GM21786 (cell line): ENCODE measurements around the gene SHTN1.

Experiments used
- ATAC-seq: cut with Tn5 transposase; IDR thresholded peaks from one replicate; pipeline ENCODE4 v1.9.1; 2021; ENCODE audit not compliant: unreplicated experiment

SHTN1 gene

DNA sequence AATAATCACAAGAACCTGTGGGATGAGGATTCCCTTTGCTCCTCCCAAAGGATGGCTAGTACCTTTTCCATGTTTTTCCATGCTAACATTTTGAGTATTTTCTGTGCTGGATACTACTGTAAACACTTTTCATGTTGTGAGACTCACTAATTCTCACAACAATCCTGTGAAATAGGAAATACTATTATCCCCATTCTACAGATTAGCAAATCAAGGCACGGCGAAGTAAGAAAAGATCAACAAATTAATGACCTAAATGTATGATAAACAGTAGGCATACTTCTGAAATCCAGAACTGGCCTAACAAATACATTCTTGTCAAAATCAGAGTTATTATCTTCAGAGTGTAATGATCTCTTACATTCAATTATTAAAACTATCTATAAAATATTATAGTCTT, 86.4 kb downstream of the SHTN1 start:
- ATAC-seq: no peak

DNA sequence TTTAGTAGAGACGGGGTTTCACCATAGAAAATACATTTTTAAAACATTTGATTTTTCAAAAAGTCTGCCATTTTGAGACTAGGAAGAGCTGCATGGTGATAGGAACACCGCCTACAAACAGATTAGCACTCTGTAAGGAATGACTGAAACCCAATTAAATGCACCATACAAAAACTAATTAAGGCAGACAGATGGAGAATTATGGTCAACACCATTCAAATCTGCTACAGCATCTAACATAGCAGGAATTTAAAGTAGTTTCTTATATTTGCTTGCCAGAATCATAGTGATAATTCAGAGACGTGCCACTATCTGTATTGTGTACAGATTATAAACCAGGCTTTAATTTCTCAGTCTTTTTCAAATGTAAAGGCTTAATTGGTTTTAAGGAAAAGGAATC, 87.5 kb downstream of the SHTN1 start:
- no peak for ATAC-seq

DNA sequence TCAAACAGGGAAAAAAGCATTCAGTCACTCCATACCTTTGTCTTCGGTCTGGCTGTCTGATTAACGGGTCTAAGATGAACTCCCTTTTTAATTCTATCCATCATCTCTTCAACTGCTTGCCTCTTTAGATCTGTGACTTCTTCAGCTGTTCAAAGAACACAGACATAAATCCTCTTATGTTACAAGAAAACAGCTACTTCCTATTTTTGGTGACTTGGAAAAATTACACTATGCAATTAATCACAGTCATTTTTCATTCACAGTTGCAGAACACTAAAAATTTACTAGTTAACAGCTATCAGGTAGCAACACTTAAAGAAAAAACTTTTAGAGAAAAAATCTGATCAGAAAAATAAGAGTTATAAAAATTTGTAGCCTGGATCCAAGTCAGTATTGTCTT, 89.6 kb downstream of the SHTN1 start:
- ATAC-seq: no peak

DNA sequence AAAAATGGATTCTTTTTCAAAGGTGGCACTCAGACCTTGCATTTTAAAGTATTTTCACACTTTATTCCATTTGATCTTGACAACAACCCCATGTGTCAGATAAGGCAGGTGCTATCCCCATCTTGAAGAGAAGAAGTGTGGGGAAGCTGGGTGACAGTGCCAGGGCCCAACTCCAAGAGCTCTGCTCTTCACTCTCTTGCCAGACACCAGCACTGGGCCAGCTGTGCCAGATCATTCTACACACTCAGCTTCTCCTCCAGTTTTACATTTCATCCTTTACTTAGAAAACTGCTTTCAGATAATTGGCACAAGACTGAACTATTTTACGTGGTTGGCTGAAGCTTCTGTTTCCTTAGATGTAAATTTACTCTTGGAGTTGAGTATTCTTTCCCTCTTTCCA, 91.3 kb downstream of the SHTN1 start:
- ATAC-seq: no peak

DNA sequence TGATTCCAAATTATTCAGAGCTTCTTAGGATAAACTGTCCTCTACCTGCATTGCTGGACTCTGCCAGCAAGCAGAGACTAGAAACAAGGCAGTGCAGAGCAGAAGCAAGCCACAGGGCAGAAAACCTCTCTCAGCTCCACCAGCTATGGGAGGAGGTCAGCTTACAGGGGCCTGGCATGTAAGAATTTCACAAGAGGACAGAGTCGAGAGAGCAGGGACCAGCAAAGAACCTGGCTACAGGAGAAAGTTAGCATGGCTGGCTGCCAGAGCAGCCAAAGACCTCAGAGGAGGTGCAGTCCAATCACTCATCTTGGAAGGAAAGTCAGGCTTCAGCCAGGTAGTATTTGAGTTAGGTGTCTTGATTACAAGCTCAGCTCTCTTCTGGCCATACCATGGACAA, 92.8 kb downstream of the SHTN1 start:
- ATAC-seq: no peak

DNA sequence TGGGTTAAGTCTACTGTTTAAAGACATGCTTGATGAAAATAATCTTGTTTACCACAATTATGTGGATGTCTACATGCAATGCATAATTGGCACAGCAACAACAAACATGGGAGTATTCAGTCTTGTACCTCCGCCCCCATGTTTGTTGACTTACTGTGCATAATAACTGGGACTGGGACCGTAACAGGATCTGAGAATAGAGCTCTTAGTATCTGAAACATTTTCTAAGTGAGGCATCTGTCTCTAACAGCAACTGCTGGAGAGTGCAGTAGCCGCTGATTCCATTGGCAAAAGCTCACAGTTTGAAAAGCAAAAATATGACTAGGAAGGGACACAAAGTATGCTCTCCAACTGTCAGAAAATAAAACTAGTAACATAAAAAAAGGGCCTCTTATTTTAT, 94.1 kb downstream of the SHTN1 start:
- ATAC-seq: no peak

DNA sequence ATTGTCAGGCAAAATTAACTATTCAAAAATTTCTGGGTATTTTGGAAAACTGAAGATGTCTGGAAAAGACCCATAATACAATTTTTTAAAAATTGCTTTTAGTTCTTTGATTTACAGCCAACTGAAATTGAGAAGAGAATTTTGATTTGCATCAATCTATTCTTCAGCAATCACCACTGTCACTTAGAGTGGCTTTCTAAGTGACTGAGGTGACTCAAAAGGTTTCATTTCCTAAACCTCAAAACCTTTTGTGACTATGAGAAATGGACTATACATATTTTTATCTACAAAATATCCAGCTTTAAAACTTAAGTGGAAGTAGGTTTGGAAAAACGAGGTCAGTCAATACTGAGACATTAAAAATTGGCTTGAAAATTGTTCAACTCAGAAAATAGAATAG, 95.7 kb downstream of the SHTN1 start:
- no peak for ATAC-seq

DNA sequence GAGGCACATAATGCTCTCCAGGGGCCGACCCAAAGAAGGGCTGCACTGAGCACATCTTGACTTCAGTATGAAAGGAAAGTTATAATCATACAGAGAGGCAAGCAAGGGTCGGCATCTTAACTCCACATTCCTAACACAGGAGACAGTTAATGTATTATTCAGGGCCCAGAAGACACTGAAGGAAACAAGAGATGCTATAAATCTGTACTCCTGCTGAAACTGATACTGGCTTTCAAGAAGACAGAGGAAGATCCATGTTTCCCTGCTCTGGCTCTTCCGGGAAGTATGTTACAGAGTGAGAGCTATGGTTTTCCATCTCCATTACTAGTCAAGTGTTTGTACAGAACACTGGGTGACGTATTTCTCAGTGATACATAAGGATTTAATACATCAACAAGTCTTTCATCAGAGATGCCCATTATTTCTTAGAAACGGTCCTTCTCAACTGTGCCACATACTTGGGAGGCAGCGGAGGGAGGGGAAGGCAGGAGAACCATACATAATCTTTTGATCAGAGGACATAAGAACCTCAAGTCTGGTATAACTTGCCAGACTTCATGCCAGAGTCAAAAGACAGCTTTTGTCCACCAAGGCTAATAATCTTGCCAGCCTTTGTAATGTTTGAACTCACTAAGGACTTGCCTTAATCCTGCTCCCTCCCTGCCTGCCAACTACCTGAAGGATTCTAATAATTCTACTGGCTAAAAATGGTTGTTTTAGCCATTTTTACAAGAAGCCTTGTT, 97.6 kb downstream of the SHTN1 start:
- no peak for ATAC-seq

DNA sequence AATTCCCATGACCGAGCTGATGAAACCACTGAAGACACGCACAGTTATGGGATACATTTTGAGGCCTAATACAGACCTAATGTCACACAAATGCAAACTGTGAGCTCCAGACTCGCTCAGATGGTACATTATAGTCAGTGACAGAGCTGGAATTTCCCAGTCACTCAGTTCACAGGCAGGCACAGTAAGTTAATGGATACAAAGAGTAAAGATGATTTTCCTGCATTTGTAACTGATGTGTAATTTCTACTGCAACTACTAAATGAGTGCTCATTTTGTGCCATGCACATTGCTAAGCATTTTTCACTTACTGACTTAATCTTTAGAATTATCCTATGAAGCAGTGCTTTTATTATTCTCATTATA, 99.2 kb downstream of the SHTN1 start:
- ATAC-seq: no peak

DNA sequence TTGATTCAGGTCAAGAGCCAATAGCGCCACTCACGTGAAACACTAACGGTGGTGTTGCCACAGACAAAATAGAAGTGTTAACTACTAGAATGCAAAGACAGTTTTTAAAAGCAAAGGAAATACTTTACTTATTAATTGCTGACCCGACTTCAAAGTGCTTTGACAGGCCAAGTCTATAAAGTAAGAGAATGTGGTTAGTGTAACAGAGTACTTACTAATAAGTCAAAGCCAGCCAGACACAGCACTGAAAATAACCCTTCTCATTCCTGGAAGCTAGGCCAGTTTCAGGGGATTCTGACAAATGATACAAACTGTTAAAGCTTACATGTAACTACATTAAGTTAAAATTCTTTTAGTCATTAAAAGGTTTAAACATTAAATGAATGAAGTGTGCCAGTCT, 105.4 kb downstream of the SHTN1 start:
- peak; percentile 50 for ATAC-seq

DNA sequence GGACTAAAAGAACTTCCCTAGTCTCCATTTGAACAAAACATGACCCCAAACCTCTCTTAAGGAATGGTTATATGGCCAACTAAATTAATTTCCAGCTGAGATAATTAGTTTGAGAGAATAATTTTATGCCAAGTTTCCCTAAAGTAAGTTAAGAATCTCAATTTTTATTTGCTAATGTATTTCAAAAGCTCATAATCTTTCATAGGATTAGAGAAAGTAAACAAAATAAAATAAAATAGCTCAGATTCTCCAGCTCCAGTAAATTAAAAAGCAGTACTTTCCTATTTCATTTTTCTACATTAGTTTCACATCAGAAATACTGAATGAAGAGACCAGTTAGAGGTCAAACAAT, 111.3 kb downstream of the SHTN1 start:
- ATAC-seq: no peak

DNA sequence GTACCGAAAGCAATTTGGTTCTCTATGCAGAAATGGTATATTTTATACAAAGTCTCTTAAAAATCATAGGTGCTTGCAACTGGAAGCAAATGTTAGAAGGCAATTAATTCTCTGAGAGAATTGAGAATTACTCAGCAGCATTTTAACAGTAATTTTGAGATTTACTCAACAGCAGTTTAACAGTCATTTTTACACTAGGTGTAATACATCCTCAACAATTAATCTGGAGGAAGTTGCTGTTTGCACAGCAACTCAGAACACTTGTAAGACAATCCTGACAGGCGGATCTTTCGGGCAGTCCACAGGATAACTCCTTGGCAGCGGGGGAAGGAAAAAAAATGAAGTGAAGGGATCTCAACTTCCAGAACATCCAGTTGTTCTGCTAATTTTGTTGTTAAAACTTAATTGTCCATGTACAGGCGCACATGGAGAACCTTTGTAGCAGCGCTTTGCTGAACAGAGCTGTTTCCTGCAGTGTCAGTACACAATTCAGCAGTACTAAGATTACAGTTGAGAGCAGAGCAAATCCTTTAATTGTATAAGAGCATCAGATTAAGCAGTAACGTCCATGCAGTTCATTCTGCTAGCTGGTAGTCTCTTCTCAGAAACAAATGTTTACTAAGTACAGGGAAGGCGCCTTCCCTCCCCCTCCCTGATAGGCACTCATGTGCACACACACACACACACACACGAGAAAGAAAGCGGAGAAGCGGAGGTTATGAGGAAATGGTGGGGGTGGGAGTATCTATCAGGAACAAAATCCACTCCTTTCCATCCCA, 111.9 kb downstream of the SHTN1 start:
- no peak for ATAC-seq

DNA sequence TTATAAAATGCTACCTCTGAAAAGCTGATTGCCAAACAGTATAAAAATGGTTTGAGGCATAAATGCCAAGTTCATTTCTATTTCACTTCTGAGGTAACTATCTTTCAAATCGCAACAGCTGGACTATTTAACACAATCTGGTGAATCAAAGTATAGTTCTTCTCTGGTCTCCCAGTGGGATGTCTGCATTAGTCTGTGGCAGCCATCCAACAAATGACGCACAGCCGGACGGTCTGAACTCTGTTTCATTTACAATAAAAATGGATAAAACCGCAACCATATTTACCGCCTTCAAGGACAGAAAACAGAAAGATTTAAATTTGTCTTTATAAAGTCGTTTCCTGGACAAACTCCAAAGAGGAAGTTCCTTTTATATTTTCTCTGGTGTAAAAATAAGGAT, 113.8 kb downstream of the SHTN1 start:
- ATAC-seq: no peak

DNA sequence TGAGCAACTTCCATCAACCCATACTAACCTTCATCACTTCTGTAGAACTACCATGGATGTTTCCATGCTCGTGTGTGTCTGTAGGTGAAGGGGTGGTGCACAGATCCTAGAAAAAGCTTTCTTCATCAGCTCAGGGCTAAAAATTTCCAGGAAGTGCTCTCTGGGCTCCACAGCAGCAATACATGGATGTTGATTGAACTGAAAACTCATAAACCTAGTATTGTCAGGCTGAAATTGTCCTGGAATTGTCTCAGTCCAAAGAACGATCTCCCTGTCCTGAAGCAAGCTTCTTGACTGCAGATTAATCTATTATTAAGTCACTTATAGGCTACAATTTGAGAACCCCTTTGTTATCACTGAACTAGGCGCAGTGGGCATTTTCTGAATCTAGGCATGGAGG, 115.9 kb downstream of the SHTN1 start:
- no peak for ATAC-seq

DNA sequence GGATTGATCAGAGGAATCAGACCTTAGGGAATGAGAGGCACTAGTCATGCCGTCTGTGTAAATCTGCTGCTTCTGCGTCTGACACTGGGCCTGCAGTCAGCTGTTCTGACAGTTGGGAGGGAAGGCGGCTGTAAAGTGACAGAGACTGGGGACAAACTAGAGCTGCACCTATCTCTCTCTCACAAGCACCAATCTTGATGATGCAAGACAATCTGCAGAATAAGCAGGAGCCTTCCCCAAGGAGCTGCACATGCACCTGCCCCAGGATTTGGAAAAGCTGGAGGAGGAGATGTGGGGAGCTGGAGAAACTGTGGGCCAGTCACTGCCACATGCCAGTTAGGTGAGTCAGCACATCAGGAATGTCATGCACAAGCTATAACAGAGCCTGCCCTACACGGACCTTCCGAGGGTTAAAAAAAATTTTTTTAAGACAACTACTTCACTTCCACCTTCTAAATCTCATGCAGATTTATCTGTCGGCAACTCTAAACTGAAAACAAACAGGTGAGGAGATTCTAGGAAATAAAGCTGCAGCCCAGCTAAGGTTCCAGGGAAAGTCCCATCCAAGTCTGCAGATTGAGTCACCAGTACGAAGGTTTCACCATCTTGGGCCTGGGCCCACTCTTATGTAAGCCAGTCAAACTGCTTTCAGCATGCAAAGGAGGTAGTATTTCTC, 116.5 kb downstream of the SHTN1 start:
- ATAC-seq: no peak

DNA sequence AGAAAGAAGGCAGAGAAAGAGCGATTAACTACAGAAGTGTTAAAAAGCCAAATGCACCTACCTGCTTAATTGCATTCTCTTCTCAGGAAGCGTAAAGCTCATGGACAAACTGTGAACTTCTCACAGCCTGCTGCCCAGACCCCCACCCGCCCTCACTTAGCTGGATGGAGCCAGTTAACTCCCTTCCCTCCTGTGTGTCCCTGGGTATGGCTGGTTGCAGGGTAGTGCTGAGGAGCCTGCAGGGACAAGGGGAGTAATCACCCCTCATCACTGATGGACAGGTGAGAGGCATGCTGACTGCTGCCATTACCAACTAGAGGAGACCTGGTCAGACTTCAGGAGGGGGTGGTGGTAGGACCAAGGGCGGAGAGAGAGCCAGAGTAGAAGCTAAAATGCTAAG, 118.2 kb downstream of the SHTN1 start:
- ATAC-seq: no peak

DNA sequence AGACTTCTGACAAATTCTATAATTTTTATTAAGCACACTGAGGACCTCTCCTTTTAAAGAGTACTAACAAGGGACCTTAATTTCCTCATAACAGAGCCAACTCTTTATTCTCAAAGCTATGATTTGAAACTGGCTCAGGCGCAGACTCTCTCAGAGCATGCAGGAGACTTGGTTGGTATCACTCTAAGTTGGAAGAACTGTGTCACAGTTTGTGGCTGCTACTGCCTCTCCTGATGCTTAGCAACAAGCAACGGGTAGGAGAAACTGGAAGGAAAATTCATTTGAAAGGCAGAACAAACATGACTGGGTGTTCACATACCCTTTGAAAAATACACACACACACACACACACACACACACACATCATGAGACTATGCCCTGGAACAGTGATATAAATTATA, 122.3 kb downstream of the SHTN1 start:
- no peak for ATAC-seq

DNA sequence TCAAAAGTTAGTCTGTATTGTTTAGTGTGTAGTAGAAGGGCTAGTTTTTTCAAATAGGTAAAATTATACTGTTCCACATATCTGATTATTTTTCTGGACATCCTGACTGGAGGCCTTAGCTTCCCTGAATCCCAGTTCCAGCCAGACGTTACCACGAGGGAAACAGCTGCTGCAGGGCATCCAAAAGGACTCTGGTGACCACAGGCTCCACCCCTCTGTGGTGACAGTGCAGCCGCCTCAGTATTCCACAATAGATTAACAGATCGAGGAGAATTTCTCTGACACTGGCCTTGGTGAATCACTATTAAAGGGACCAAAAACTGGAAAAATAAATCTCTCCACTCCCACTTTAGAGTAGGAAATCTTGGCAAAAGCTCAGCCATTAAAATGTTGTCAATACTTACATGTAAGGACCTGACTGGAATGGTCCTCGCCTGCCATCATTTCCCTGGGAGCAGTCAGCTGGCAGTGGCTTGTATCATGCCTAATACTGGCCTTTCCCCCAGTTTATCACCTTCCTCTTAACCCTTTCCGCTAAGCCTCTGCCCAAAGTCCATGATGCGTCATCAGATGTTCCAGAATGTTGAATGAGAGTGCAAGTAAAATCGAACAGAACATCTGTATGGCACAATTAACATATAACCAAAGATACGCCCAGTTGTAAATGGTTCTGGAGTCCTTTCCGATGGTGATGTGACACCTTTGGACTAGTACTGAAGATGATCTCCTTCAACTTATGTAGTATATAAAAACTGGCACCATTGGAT, 124.1 kb downstream of the SHTN1 start:
- no peak for ATAC-seq

DNA sequence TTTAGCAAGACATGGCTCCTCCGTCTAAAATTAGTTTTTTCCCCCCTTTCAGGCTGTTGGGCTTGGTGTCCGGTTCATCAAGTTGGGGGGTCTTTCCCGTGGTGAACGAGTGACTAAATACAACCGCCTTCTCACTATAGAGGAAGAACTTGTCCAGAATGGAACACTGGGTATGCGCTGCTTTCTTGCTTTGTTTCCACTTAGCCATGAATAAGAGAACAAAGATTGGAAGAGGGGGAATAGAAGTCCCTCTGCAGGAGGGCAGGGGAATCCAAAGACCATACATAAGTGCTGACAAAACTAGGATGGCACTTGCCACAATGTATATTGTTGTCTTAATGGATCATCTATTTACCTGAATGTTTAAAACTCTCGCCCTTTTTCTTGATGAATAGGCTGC, 125.2 kb downstream of the SHTN1 start:
- ATAC-seq: no peak

DNA sequence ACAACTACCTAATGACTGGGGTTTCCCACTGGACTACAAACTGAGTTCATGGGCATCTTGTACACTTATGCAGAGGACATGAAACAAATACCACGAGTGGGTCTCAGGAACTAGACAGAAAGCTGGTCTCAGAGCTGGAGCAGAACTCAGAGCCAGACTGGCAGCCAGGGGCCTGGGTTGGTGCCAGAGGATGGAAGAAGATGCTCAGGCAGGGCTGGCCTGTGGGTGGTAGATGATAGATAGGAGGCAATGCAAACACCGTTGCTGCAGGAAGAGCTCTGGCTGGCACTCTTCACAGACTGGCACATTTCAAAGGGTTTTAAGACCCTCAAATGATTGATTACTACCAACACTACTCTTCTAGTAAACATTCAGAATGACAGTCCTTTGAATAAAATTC, 126.9 kb downstream of the SHTN1 start:
- no peak for ATAC-seq

DNA sequence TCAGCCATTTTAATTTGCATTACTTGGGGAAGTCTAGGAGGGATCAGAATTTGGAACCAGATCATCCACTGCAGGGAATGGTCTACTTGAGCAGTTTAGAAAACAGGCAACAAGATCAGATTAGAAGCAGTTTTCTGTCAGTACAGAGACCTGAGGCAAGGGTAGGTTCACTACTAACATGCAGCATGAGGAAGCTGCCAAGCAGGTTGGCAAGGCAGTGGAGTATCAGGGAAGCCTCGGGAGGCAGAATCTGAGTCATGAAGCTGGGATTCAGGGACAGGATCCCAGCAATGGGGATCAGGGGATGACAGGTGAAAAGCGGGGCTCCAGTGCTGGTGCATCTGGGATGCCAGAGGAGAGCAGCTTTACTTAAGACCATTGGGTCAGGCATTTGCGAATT, 127.6 kb downstream of the SHTN1 start:
- ATAC-seq: no peak

DNA sequence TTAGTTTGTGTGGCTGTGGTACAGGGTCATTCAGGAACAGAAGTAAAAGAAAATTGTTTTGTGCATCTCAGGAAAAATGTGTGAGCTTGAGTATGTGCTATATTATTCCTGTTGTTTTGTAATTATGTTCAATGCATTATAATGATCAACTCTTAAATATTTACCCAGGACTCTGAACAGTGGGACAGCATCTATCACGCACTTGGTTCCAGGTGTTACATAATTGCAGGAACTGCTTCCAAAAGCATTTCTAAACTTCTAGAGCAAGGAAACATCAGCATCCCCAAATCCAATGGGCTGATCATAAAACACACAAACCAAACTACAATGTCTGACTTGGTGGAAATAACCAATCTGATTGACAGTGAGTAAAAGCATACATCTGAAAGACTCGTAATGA, 129.1 kb downstream of the SHTN1 start:
- ATAC-seq: no peak
